Measurements from ENCODE around the gene SND1.

- TF ChIP-seq CTCF (IDR thresholded peaks at IDR 0.05), result no peak
- no peak for TF ChIP-seq POLR2A (IDR thresholded peaks at IDR 0.05)
- no peak for TF ChIP-seq POLR2AphosphoS5 (IDR thresholded peaks at IDR 0.05)
Observed at GRCh38 chr7:127690806-127691205, 38.8 kb downstream of the SND1 start.

Measured in breast epithelium (tissue), 3 donors.